ENCODE data around the gene NTSR2. TPM values are rescaled to one million over a fixed set of nuclear protein-coding genes. Genes with fewer than 3 reads are reported as not detected.
"Not testable (repeated sequence)": the region's sequence is repeated elsewhere in the genome, so short reads cannot be mapped to it uniquely, and the experiment has no call there.

Gene NTSR2
- total RNA-seq, 4 donors from 2014 or later: not detected

DNA sequence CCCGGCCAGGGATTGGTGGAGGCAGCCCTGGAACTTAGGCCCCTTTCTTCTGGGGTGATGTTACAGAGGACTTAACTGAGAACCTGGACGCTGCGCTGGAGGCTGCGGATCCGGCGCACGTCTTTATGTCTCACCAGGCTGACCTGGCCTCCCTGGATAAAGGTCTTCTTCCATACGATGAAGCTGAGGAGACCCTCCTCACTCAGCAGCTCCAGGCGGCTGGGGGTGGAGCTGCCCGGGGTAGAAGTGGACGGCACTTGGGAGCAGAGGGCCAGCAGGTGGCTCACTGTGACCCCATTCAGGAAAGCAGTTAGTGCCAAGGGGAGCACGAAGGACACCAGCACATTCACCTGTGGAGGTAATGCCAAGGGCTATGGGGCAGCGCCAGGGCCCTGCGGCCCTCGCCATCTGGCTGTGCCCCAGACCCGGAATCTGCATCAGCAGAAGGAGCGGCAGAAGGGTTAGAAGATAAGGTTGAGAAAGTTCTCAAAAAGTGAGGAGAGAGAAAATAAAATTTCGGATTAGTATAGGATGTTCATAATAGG, 8.0 kb downstream of the NTSR2 start:
- Histone ChIP-seq H3K9me3 (no peaks in the 10 kb centered on the region), H3K27me3 (no peaks in the 10 kb centered on the region), H3K4me1 (no peaks in the 10 kb centered on the region), H3K36me3 (no peaks in the 10 kb centered on the region), H3K4me3 (no peak overlapping the region), H3K27ac (no peak overlapping the region)
- intact Hi-C loops (cut with DNase I; ENCODE audit: low total_unique reads): no loop called here
- no peak for TF ChIP-seq POLR2A (IDR thresholded peaks at IDR 0.05)
- TF ChIP-seq CTCF (IDR thresholded peaks at IDR 0.05): no peak
- no peak for DNase-seq

GRCh38 chr2:11660396-11660795, 9.6 kb downstream of the NTSR2 start:
- H3K27me3 ChIP-seq; DNase-seq; H3K4me3 ChIP-seq; H3K9me3 ChIP-seq; intact Hi-C loops (cut with DNase I; ENCODE audit: low total_unique reads); H3K36me3 ChIP-seq; H3K27ac ChIP-seq; H3K4me1 ChIP-seq: not testable (repeated sequence)

- DNase-seq: no peak
Observed at GRCh38 chr2:11659851-11660250, 10.1 kb downstream of the NTSR2 start.

DNA sequence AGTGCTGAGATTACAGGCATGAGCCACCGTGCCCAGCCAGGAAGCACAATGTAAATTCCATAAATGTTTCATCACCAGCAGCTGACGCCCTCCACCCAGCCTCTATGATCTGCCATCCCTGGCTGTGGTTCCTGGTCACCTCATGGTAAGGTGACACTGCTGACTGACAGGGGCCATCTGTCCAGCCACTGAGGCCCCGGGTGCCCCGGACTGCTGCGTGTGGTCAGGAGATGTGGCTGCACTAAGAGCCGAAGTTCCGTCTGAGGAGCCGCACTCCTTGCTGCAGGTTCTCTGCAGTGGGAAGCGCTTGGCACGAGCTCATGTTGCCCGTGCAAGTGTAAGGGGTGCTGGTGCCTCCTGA, 10.9 kb downstream of the NTSR2 start:
- H3K4me1 ChIP-seq: no peaks in the 10 kb centered on the region
- TF ChIP-seq CTCF (IDR thresholded peaks at IDR 0.05): no peak
- TF ChIP-seq POLR2A (IDR thresholded peaks at IDR 0.05): no peak
- H3K36me3 ChIP-seq: no peaks in the 10 kb centered on the region
- no peak for DNase-seq
- H3K9me3 ChIP-seq: no peaks in the 10 kb centered on the region
- intact Hi-C loops (cut with DNase I; ENCODE audit: low total_unique reads): no loop called here
- H3K27ac ChIP-seq: no peak overlapping the region
- H3K4me3 ChIP-seq: no peak overlapping the region
- no peaks in the 10 kb centered on the region for H3K27me3 ChIP-seq

More at GRCh38 chr2:11659851-11660250, 10.1 kb downstream of the NTSR2 start:
- H3K9me3 ChIP-seq: no peaks in the 10 kb centered on the region
- H3K4me1 ChIP-seq: no peaks in the 10 kb centered on the region
- no peaks in the 10 kb centered on the region for H3K27me3 ChIP-seq
- no peak overlapping the region for H3K27ac ChIP-seq
- TF ChIP-seq POLR2A (IDR thresholded peaks at IDR 0.05) (no peak), CTCF (IDR thresholded peaks at IDR 0.05) (no peak)
- intact Hi-C loops (cut with DNase I; ENCODE audit: low total_unique reads): no loop called here
- H3K36me3 ChIP-seq: no peaks in the 10 kb centered on the region
- H3K4me3 ChIP-seq: no peak overlapping the region

- no peaks in the 10 kb centered on the region for H3K27me3 ChIP-seq
- H3K4me1 ChIP-seq: no peaks in the 10 kb centered on the region
- TF ChIP-seq CTCF (IDR thresholded peaks at IDR 0.05): no peak
- TF ChIP-seq POLR2A (IDR thresholded peaks at IDR 0.05): no peak
- H3K4me3 ChIP-seq: no peak overlapping the region
- no peaks in the 10 kb centered on the region for H3K36me3 ChIP-seq
- DNase-seq: no peak
- no peaks in the 10 kb centered on the region for H3K9me3 ChIP-seq
- intact Hi-C loops (cut with DNase I; ENCODE audit: low total_unique reads): no loop called here
- H3K27ac ChIP-seq: no peak overlapping the region
Observed at GRCh38 chr2:11658208-11659114, 11.5 kb downstream of the NTSR2 start.
